ENCODE measurements around the gene KRT82.

Gene KRT82

DNA sequence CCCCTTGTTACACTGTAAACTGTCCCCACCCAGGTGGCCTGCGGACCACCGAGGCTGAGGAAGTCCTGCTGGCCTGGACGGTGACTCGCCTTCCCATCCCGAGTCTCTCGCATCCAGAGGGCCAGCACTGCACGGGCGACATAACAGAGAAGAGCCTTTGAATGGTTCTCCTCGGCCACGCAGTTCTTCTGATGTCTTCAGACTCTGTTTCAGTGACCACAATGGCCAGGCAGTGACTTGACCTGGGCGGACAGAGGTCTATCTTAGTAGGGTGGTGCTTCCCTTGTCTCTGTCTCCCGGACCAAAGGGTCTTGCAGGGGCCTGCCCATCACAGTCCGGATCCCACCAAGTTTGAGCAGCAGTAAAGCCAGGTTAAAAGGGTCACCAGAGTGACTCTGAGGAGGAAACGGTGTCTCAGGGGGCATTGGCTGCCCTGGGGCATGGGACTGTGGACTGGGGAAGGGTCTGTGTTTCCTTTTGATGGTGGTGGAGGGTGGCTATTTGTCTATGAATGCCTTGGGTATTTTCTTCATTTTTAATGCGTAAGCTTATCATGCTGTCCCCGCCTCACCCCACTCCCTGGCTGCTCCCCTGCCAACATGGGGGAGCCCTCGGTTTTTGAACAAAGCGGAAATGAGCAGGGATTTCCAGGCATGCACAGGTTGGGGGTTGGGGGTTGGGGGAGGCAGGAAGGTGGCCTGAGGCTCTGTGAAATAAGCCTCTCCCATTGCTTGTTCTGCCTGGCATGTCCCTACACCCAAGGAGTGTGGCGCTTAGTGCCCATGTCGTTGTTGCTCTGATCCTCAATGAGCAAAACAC lies 49.2 kb downstream of the KRT82 start:
- no peaks in the 10 kb centered on the region for H3K4me1 ChIP-seq (ENCODE audit: control insufficient read depth, insufficient read depth, low read length)
- no peak overlapping the region for H3K27ac ChIP-seq (ENCODE audit: low read depth, low read length)
- H3K36me3 ChIP-seq (ENCODE audit: control insufficient read depth, insufficient read depth, low read length), result no peaks in the 10 kb centered on the region
- no peak overlapping the region for H3K4me3 ChIP-seq (ENCODE audit: low read depth, low read length)
- H3K27me3 ChIP-seq (ENCODE audit: control insufficient read depth, insufficient read depth, low read length), result 0 out of 2 replicates have a peak, but pooled peaks cover 3% of the 10 kb centered on the region
- no peak overlapping the region for H3K9ac ChIP-seq (ENCODE audit: low read length)
- H3K9me3 ChIP-seq (ENCODE audit: control insufficient read depth, insufficient read depth, low read depth, low read length), result no peaks in the 10 kb centered on the region

DNA sequence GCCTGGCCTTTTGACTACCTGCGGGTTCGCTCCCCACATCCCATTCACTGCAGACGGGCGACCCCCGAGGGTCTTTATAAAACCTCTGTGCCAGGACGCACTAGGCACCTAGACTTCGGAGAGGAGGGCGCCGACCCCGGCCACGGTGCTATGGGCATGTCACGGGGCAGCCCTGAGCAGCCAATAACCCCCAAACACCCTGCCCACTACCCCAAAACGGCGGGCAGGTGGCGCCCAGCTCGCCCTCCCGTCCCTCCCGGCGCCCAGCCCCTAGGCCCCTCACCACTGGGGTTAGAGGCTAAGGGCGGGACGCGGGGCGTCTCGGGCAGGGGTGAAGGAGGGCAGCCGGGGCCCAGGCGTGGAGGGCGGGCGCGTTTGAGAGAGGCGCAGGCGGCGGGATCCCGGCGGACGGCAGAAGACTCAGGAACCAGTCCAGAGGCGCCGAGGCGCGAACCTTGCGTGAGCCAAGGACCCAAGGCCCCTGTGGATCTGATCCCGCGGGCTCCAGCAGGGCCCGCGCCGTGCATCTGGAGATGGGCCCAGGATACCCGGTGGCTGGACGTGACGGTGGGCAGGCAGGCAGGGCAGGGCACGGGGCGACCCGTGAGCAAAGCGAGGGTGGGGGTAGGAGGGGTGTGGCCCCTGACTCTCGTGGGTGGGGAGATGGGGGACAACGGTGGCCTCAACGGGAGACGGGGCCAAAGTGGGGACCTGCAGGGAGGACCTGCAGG lies 49.9 kb downstream of the KRT82 start:
- no peaks in the 10 kb centered on the region for H3K4me1 ChIP-seq (ENCODE audit: control insufficient read depth, insufficient read depth, low read length)
- 0 out of 2 replicates have a peak, but pooled peaks cover 3% of the 10 kb centered on the region for H3K27me3 ChIP-seq (ENCODE audit: control insufficient read depth, insufficient read depth, low read length)
- H3K36me3 ChIP-seq (ENCODE audit: control insufficient read depth, insufficient read depth, low read length), result no peaks in the 10 kb centered on the region
- H3K9ac ChIP-seq (ENCODE audit: low read length), result no peak overlapping the region
- H3K4me3 ChIP-seq (ENCODE audit: low read depth, low read length), result no peak overlapping the region
- H3K27ac ChIP-seq (ENCODE audit: low read depth, low read length), result no peak overlapping the region
- no peaks in the 10 kb centered on the region for H3K9me3 ChIP-seq (ENCODE audit: control insufficient read depth, insufficient read depth, low read depth, low read length)

DNA sequence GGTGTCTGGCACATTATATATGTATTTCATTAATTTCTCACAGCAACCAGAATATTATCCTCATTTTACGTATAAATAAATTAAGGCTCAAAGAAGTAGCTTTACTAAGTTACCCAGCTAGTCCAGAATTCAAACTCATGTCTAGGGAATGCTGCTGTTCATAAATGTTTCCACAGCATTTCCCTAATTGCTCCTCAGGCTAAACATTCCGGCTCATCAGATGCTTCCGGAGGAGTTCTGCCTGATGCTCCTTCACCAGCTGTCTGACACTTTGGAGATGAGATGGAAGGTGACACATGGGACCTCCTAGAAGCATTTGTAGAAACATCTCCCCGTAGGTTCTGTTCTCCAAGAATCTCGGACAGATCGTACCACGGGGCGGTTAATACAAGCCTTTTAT lies 51.0 kb downstream of the KRT82 start:
- H3K4me3 ChIP-seq (ENCODE audit: low read depth, low read length), result no peak overlapping the region
- no peak overlapping the region for H3K9ac ChIP-seq (ENCODE audit: low read length)
- H3K9me3 ChIP-seq (ENCODE audit: control insufficient read depth, insufficient read depth, low read depth, low read length), result no peaks in the 10 kb centered on the region
- H3K4me1 ChIP-seq (ENCODE audit: control insufficient read depth, insufficient read depth, low read length), result no peaks in the 10 kb centered on the region
- H3K36me3 ChIP-seq (ENCODE audit: control insufficient read depth, insufficient read depth, low read length), result no peaks in the 10 kb centered on the region
- no peak overlapping the region for H3K27ac ChIP-seq (ENCODE audit: low read depth, low read length)
- 0 out of 2 replicates have a peak, but pooled peaks cover 3% of the 10 kb centered on the region for H3K27me3 ChIP-seq (ENCODE audit: control insufficient read depth, insufficient read depth, low read length)

DNA sequence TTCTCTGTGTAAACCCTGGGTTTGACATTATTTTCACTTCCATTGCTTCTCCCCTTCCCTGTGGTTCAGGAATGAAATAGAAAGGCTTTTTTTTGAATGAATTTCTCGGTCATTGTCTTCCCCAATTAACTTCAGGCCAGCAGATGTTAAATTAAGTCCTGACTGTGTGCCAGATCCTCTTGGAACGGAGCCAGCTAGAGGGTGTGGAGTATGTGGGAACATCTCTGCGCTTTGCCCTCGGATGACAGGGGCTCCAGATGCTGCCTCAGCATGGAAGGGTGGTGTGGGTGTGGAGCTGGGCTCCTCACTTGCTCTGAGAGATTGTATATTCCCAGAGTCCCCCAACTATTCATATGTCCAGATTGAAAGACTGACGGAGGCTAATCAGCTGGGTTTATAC lies 51.9 kb downstream of the KRT82 start:
- 0 out of 2 replicates have a peak, but pooled peaks cover 3% of the 10 kb centered on the region for H3K27me3 ChIP-seq (ENCODE audit: control insufficient read depth, insufficient read depth, low read length)
- H3K9me3 ChIP-seq (ENCODE audit: control insufficient read depth, insufficient read depth, low read depth, low read length), result no peaks in the 10 kb centered on the region
- H3K36me3 ChIP-seq (ENCODE audit: control insufficient read depth, insufficient read depth, low read length), result no peaks in the 10 kb centered on the region
- H3K4me3 ChIP-seq (ENCODE audit: low read depth, low read length), result no peak overlapping the region
- no peak overlapping the region for H3K27ac ChIP-seq (ENCODE audit: low read depth, low read length)
- H3K4me1 ChIP-seq (ENCODE audit: control insufficient read depth, insufficient read depth, low read length), result no peaks in the 10 kb centered on the region
- H3K9ac ChIP-seq (ENCODE audit: low read length), result no peak overlapping the region

DNA sequence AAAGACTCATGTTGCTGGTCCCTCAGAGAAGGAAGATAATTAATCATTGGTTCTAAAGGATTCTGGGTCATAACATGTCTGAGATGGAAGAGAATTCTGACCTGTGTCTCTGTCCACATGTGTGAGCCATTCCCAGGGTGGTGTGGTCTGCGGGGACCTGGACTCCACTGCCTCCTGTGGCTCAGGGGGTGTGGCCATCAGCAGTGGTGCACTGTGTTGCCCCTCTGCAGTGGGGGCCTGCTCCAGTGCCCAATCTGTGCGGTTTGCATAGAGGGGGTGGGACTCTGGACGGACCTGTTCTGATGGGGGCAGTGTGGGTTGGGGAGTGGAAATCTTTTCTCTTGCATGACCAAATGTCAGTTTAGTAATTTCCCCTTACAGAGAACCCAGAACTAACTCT lies 52.4 kb downstream of the KRT82 start:
- Histone ChIP-seq H3K27ac (ENCODE audit: low read depth, low read length) (no peak overlapping the region), H3K4me3 (ENCODE audit: low read depth, low read length) (no peak overlapping the region), H3K9ac (ENCODE audit: low read length) (no peak overlapping the region), H3K36me3 (ENCODE audit: control insufficient read depth, insufficient read depth, low read length) (no peaks in the 10 kb centered on the region), H3K27me3 (ENCODE audit: control insufficient read depth, insufficient read depth, low read length) (0 out of 2 replicates have a peak, but pooled peaks cover 3% of the 10 kb centered on the region), H3K4me1 (ENCODE audit: control insufficient read depth, insufficient read depth, low read length) (no peaks in the 10 kb centered on the region), H3K9me3 (ENCODE audit: control insufficient read depth, insufficient read depth, low read depth, low read length) (no peaks in the 10 kb centered on the region)

DNA sequence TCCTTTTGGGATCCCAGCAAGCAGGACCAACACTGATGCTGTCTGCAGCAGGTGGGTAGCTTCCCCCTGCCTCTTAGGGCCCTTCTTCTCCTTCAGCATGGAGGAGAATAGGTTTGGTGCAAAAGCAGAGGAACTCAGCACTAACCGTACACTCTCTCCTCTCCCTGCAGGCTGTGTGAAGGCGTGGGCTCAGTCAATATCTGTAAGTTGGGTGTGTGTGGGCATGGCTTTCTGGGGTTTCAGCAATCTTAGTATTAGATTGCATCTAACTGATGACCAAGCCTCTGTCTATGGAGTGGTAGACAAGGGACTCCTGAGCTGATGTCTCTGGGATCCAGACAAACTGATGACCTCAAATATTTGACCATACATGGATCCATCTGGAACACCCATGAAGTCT lies 53.2 kb downstream of the KRT82 start:
- 0 out of 2 replicates have a peak, but pooled peaks cover 3% of the 10 kb centered on the region for H3K27me3 ChIP-seq (ENCODE audit: control insufficient read depth, insufficient read depth, low read length)
- H3K27ac ChIP-seq (ENCODE audit: low read depth, low read length), result no peak overlapping the region
- no peaks in the 10 kb centered on the region for H3K36me3 ChIP-seq (ENCODE audit: control insufficient read depth, insufficient read depth, low read length)
- H3K9ac ChIP-seq (ENCODE audit: low read length), result no peak overlapping the region
- no peaks in the 10 kb centered on the region for H3K9me3 ChIP-seq (ENCODE audit: control insufficient read depth, insufficient read depth, low read depth, low read length)
- H3K4me3 ChIP-seq (ENCODE audit: low read depth, low read length), result no peak overlapping the region
- H3K4me1 ChIP-seq (ENCODE audit: control insufficient read depth, insufficient read depth, low read length), result no peaks in the 10 kb centered on the region

DNA sequence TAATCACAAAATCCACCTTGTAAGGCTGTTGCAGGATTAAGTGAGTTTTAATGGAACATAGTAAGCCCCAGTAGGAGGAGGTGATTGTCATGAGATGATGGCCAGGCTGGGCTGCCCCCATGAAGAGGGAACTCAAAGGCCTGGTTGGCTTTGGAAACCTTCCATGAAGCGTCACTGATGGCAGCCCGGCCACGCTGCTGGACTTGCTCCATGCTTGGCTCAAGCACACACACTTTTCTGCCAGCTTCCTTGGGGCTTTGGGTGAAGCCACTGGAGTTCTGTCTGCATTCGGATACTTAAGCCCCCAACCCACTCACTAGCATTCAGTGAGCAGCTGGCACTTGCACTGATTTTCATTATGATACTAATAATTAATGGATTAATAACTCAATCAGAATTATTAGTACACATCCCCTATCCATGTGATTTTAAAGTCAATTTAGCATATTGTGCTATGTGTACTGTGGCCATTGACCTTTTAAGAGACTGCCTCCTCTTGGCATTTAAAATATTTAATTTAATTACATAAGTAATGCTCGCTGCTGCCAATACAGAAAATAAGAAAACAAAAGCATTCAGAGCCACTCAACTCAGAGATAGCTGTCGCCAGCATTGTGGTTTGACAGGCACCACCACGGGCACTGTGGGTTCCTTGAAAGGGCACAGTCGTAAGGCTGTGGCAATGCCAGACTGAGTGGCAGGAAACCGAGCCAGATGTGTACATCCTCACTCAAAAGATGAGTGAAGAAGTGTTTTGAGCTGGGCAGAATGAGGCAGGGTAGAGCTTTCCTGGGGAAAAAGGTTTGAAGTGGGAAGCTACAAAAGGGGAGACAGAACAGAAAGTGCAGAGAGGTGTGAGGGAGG lies 54.7 kb downstream of the KRT82 start:
- no peaks in the 10 kb centered on the region for H3K4me1 ChIP-seq (ENCODE audit: control insufficient read depth, insufficient read depth, low read length)
- H3K9me3 ChIP-seq (ENCODE audit: control insufficient read depth, insufficient read depth, low read depth, low read length), result no peaks in the 10 kb centered on the region
- no peak overlapping the region for H3K27ac ChIP-seq (ENCODE audit: low read depth, low read length)
- no peak overlapping the region for H3K4me3 ChIP-seq (ENCODE audit: low read depth, low read length)
- no peak overlapping the region for H3K9ac ChIP-seq (ENCODE audit: low read length)
- 0 out of 2 replicates have a peak, but pooled peaks cover 3% of the 10 kb centered on the region for H3K27me3 ChIP-seq (ENCODE audit: control insufficient read depth, insufficient read depth, low read length)
- no peaks in the 10 kb centered on the region for H3K36me3 ChIP-seq (ENCODE audit: control insufficient read depth, insufficient read depth, low read length)

DNA sequence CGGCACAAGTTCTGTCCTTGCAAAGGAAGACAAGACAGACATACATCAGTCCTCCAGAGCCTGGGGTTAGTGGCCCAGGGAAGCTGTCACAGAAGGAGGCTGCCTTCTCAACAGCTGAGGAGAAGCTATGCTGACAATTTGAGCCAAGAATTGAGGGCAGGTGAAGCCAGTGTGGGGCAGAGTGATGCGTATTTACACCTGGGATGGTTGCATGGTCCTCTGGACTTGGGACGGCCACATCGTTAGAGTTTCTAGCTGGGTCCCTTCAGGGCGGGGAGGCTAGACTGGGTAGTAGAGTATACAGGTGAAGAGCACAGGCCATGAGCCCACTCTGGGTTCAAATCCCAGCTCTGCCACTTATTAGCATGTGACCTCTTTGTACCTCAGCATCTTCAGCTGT lies 55.3 kb downstream of the KRT82 start:
- Histone ChIP-seq H3K9me3 (ENCODE audit: control insufficient read depth, insufficient read depth, low read depth, low read length) (no peaks in the 10 kb centered on the region), H3K36me3 (ENCODE audit: control insufficient read depth, insufficient read depth, low read length) (no peaks in the 10 kb centered on the region), H3K4me1 (ENCODE audit: control insufficient read depth, insufficient read depth, low read length) (no peaks in the 10 kb centered on the region), H3K27me3 (ENCODE audit: control insufficient read depth, insufficient read depth, low read length) (0 out of 2 replicates have a peak, but pooled peaks cover 3% of the 10 kb centered on the region), H3K9ac (ENCODE audit: low read length) (no peak overlapping the region), H3K4me3 (ENCODE audit: low read depth, low read length) (no peak overlapping the region), H3K27ac (ENCODE audit: low read depth, low read length) (no peak overlapping the region)

DNA sequence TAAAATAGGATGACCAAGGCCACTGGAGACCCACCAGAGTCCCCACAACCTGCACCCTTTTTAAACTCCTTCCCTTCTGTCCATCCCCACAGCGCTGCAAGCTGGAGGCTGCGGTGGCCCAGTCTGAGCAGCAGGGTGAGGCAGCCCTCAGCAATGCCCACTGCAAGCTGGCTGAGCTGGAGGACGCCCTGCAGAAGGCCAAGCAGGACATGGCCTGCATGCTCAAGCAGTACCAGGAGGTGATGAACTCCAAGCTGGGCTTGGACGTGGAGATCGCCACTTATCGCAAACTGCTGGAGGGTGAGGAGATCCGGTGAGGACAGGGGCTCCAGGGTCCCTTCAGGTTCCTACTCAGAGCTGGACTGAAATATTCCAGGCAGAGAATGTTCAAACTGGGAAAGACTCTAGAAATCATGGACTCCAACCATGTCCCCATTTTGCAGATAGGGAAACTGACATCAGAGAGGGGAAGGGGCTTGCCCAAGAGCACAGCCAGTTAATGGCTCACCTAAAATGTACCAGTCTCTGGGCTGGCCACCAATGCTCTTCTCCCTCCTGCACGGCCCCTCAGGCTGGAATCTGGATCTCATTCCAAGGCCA lies 56.0 kb downstream of the KRT82 start:
- H3K9me3 ChIP-seq (ENCODE audit: control insufficient read depth, insufficient read depth, low read depth, low read length), result no peaks in the 10 kb centered on the region
- no peak overlapping the region for H3K27ac ChIP-seq (ENCODE audit: low read depth, low read length)
- H3K27me3 ChIP-seq (ENCODE audit: control insufficient read depth, insufficient read depth, low read length), result 0 out of 2 replicates have a peak, but pooled peaks cover 3% of the 10 kb centered on the region
- H3K4me1 ChIP-seq (ENCODE audit: control insufficient read depth, insufficient read depth, low read length), result no peaks in the 10 kb centered on the region
- no peaks in the 10 kb centered on the region for H3K36me3 ChIP-seq (ENCODE audit: control insufficient read depth, insufficient read depth, low read length)
- no peak overlapping the region for H3K4me3 ChIP-seq (ENCODE audit: low read depth, low read length)
- H3K9ac ChIP-seq (ENCODE audit: low read length), result no peak overlapping the region

DNA sequence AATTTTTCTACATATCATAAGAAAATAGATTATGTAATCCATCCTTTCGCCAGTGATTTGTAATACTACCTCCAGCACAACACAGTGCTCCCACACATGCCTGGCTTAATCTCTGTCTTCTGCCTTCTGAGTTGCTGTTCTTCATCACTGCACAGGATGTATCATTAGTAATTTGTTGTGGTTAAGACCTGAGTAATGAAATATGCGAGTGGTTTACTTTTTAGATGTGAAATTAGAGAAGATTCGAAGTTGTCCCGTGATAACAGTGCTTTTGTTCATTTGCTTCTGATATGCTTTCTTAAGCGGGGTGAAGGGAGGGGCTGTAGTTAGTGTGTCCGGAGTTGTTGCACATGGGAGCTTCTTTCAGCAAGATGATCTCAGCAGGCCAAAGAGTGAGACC lies 56.9 kb downstream of the KRT82 start:
- no peaks in the 10 kb centered on the region for H3K36me3 ChIP-seq (ENCODE audit: control insufficient read depth, insufficient read depth, low read length)
- H3K4me3 ChIP-seq (ENCODE audit: low read depth, low read length), result no peak overlapping the region
- no peak overlapping the region for H3K27ac ChIP-seq (ENCODE audit: low read depth, low read length)

More for the DNA sequence above, 56.9 kb downstream of the KRT82 start:
- 0 out of 2 replicates have a peak, but pooled peaks cover 3% of the 10 kb centered on the region for H3K27me3 ChIP-seq (ENCODE audit: control insufficient read depth, insufficient read depth, low read length)
- no peaks in the 10 kb centered on the region for H3K9me3 ChIP-seq (ENCODE audit: control insufficient read depth, insufficient read depth, low read depth, low read length)
- no peak overlapping the region for H3K9ac ChIP-seq (ENCODE audit: low read length)
- no peaks in the 10 kb centered on the region for H3K4me1 ChIP-seq (ENCODE audit: control insufficient read depth, insufficient read depth, low read length)
